ENCODE data around the gene C11orf42.

Gene C11orf42

GRCh38 chr11:6251990-6252473 lies 46.7 kb downstream of the C11orf42 start:
- no peak for DNase-seq (ENCODE audit: low read depth in 1 of 2, low spot score in 1 of 2)

- DNase-seq (ENCODE audit: low read depth in 1 of 2, low spot score in 1 of 2): no peak
Measured at GRCh38 chr11:6253197-6253596, 47.8 kb downstream of the C11orf42 start.

GRCh38 chr11:6258141-6258540 lies 52.8 kb downstream of the C11orf42 start:
- no peak for DNase-seq (ENCODE audit: low read depth in 1 of 2, low spot score in 1 of 2)

GRCh38 chr11:6258571-6259081 lies 53.3 kb downstream of the C11orf42 start:
- DNase-seq (ENCODE audit: low read depth in 1 of 2, low spot score in 1 of 2): no peak

- DNase-seq (ENCODE audit: low read depth in 1 of 2, low spot score in 1 of 2): no peak
Measured at GRCh38 chr11:6260207-6260726, 54.9 kb downstream of the C11orf42 start.

Data from activated T-helper 1 cell treated with anti-CD3 and anti-CD28 coated beads, Interleukin-2, amount 50 U/mL, for 16 hours (primary cell).